Neuronal stem cell (in vitro differentiated cells): ENCODE data around the gene CALML3.

Experiments used
- DNase-seq: peaks from one replicate; pipeline ENCODE4 v3.0.0-alpha.2; 2013; ENCODE audit warnings: low spot score
- H2AFZ ChIP-seq: one replicate; pipeline ENCODE4 v1.6.1; 2013; ENCODE audit warnings: mild to moderate bottlenecking, low read length, inconsistent platforms
- H2AK5ac ChIP-seq: 2 replicates; pipeline ENCODE4 v1.6.1; 2013; ENCODE audit warnings: low read depth, mild to moderate bottlenecking, inconsistent platforms, low read length, moderate library complexity, mixed read lengths
- H2BK120ac ChIP-seq: 2 replicates; pipeline ENCODE4 v1.6.1; 2013; ENCODE audit warnings: low read depth, mild to moderate bottlenecking, inconsistent platforms, low read length, moderate library complexity, mixed read lengths
- H2BK12ac ChIP-seq: one replicate; pipeline ENCODE4 v1.6.1; 2013; ENCODE audit warnings: low read length, inconsistent platforms
- H2BK15ac ChIP-seq: 2 replicates; pipeline ENCODE4 v1.6.1; 2013; ENCODE audit warnings: mild to moderate bottlenecking, low read length, inconsistent platforms, mixed read lengths
- H2BK5ac ChIP-seq: one replicate; pipeline ENCODE4 v1.6.1; 2013; ENCODE audit warnings: inconsistent platforms, mild to moderate bottlenecking, low read length, moderate library complexity
- H3K14ac ChIP-seq: one replicate; pipeline ENCODE4 v1.6.1; 2013; ENCODE audit warnings: low read length, inconsistent platforms
- H3K18ac ChIP-seq: 2 replicates; pipeline ENCODE4 v1.6.1; 2013; ENCODE audit warnings: low read length, inconsistent platforms
- H3K23ac ChIP-seq: 2 replicates; pipeline ENCODE4 v1.6.1; 2013; ENCODE audit warnings: low read depth, mild to moderate bottlenecking, mixed read lengths, low read length, inconsistent platforms; ENCODE audit not compliant: poor library complexity
- H3K27ac ChIP-seq: replicated peaks from 3 replicates; pipeline ENCODE4 v1.5.1; 2013; ENCODE audit warnings: low read length, inconsistent platforms
- H3K27me3 ChIP-seq, 3 experiments: 2 replicates each; pipeline ENCODE4 v1.6.1; 2013; ENCODE audit warnings: low read length in 3 of 3, mild to moderate bottlenecking in 2 of 3, inconsistent platforms in 1 of 3, low read depth in 1 of 3, mixed read lengths in 1 of 3, moderate library complexity in 1 of 3; ENCODE audit not compliant: control insufficient read depth in 3 of 3, insufficient read depth in 3 of 3
- H3K36me3 ChIP-seq, 2 donors: replicated peaks in 1 of 2; 2 replicates each; pipeline ENCODE4 v1.6.1; 2013; ENCODE audit warnings: low read length in 2 of 2; ENCODE audit not compliant: control insufficient read depth in 2 of 2, insufficient read depth in 2 of 2
- H3K4ac ChIP-seq: 2 replicates; pipeline ENCODE4 v1.6.1; 2013; ENCODE audit warnings: inconsistent platforms, mild to moderate bottlenecking, low read length, moderate library complexity
- H3K4me1 ChIP-seq, 2 donors: 1 replicate in 1 of 2; 2 replicates in 1 of 2; pipeline ENCODE4 v1.6.1; 2013; ENCODE audit warnings: low read length in 2 of 2, low read depth in 1 of 2; ENCODE audit not compliant: control insufficient read depth in 2 of 2, insufficient read depth in 1 of 2
- H3K4me2 ChIP-seq: one replicate; pipeline ENCODE4 v1.6.1; 2013; ENCODE audit warnings: mild to moderate bottlenecking, low read length, inconsistent platforms; ENCODE audit not compliant: insufficient read depth, poor library complexity, severe bottlenecking
- H3K4me3 ChIP-seq, 2 donors: 2 replicates each; pipeline ENCODE4 v1.5.1; 2013; ENCODE audit warnings: low read length in 2 of 2, mild to moderate bottlenecking in 2 of 2, inconsistent platforms in 1 of 2, moderate library complexity in 1 of 2
- H3K79me1 ChIP-seq: one replicate; pipeline ENCODE4 v1.6.1; 2013; ENCODE audit warnings: low read depth, mild to moderate bottlenecking, inconsistent platforms, low read length, moderate library complexity
- H3K9ac ChIP-seq: one replicate; pipeline ENCODE4 v1.6.1; 2013; ENCODE audit warnings: mild to moderate bottlenecking, low read depth, low read length, inconsistent platforms; ENCODE audit not compliant: poor library complexity
- H3K9me3 ChIP-seq, 2 donors: replicated peaks in 1 of 2; 2 replicates each; pipeline versions ENCODE3 to v1.6.1; 2013; ENCODE audit warnings: low read length in 2 of 2, mild to moderate bottlenecking in 2 of 2, inconsistent platforms in 1 of 2, low read depth in 1 of 2, mixed read lengths in 1 of 2, moderate library complexity in 1 of 2; ENCODE audit not compliant: control insufficient read depth in 2 of 2, insufficient read depth in 1 of 2
- H4K8ac ChIP-seq: one replicate; pipeline ENCODE4 v1.6.1; 2013; ENCODE audit warnings: low read depth, mild to moderate bottlenecking, inconsistent platforms, low read length, moderate library complexity
- H4K91ac ChIP-seq: one replicate; pipeline ENCODE4 v1.6.1; 2013; ENCODE audit warnings: low read length, low read depth, mild to moderate bottlenecking, inconsistent platforms; ENCODE audit not compliant: poor library complexity
- WGBS, 2 donors: extraction: QIAGEN DNeasy Blood & Tissue Kit; methylation state at CpG; one replicate each; pipeline ENCODE4 v1.1.7; 2013; ENCODE audit warnings: missing lambda C conversion rate in 2 of 2, mixed read lengths in 1 of 2; ENCODE audit not compliant: insufficient read length in 2 of 2, insufficient replicate concordance in 1 of 2; ENCODE audit errors: extremely low coverage in 2 of 2; 5-methylcytosine and 5-hydroxymethylcytosine counted together

CALML3 gene

DNA sequence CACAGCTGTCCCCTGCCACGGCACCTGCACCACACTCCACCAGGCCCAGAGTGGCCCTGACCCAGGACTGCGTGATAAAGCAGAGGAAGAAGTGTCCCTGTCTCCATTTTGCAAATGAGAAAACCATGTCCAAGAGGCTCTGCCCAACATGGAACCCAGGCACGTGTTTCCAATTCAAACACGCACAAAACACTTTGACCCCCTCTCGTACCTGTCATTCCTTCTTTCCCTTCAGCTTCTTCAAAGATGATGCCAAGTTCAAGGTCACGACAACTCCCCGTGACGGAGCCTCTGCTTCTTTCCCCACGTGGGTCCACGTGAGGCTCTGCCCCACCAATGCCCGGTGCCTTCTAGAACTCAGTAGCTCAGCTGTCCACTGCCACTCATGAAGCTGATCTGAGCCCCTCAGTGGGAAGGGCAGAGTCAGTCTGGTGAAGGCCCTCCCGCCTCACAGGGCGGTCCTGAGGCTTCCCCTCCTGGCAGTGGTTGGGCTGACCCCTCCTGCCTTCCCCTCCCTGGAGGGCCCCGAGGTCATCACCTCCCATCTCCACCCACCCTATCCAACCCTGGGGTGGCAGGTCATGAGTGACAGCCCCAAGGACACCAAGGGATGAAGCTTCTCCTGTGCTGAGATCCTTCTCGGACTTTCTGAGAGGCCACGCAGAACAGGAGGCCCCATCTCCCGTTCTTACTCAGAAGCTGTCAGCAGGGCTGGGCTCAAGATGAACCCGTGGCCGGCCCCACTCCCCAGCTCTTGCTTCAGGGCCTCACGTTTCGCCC, 44.4 kb upstream of the CALML3 start:
- no peak overlapping the region for H3K4ac ChIP-seq

DNA sequence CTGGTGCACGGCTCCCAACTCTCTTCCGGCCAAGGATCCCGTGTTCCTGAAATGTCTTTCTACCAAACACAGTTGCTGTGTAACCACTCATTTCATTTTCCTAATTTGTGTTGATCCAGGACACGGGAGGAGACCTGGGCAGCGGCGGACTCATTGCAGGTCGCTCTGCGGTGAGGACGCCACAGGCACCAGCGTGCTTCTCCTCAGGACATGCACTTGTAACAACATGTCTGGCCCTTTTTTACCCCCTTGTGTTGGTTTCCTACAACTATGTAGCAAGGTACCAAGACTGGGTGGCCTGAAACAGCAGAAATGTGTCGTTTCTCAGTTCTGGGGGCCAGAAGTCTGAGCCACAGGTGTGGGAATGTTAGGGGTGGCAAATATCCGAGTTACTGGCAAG, 43.6 kb upstream of the CALML3 start:
- Histone ChIP-seq H3K4ac (no peak overlapping the region), H2AFZ (no peak overlapping the region), H3K36me3 (no peaks in the 10 kb centered on the region), H3K27ac (no peak overlapping the region), H4K91ac (no peak overlapping the region), H3K27me3 (peaks cover 0 to 13% (median 0%) of the 10 kb centered on the region in 3 experiments), H3K4me2 (no peak overlapping the region), H2BK5ac (no peak overlapping the region), H4K8ac (no peak overlapping the region), H3K79me1 (no peaks in the 10 kb centered on the region), H2BK120ac (no peak overlapping the region), H3K23ac (no peak overlapping the region), H2BK12ac (peak overlapping the region; percentile 6), H3K14ac (no peak overlapping the region), H3K4me1 (peaks cover 2 to 9% of the 10 kb centered on the region in 2 donors), H3K4me3 (no peak overlapping the region), H3K9me3 (peaks cover 0 to 2% of the 10 kb centered on the region in 2 donors), H2BK15ac (no peak overlapping the region), H3K18ac (no peak overlapping the region), H3K9ac (no peak overlapping the region), H2AK5ac (no peak overlapping the region)
- no CpG with 5 or more reads among the region's 12 CpGs for WGBS, 2 donors
- DNase-seq, result no peak

More for the DNA sequence above, 44.4 kb upstream of the CALML3 start:
- Histone ChIP-seq H3K9me3 (peaks cover 0 to 2% of the 10 kb centered on the region in 2 donors), H3K36me3 (no peaks in the 10 kb centered on the region), H3K4me3 (no peak overlapping the region), H2BK12ac (no peak overlapping the region), H2AK5ac (peak overlapping the region; percentile 54), H3K27ac (no peak overlapping the region), H2BK5ac (no peak overlapping the region), H3K79me1 (no peaks in the 10 kb centered on the region), H3K23ac (peak overlapping the region; percentile 86), H3K27me3 (peaks cover 0 to 5% (median 0%) of the 10 kb centered on the region in 3 experiments), H4K8ac (peak overlapping the region; percentile 72), H3K18ac (peak overlapping the region; percentile 73), H4K91ac (no peak overlapping the region), H3K4me1 (peaks cover 2 to 8% of the 10 kb centered on the region in 2 donors), H3K14ac (peak overlapping the region; percentile 9), H2BK120ac (no peak overlapping the region), H2AFZ (no peak overlapping the region), H3K9ac (no peak overlapping the region), H3K4me2 (no peak overlapping the region), H2BK15ac (peak overlapping the region; percentile 83)
- WGBS, 2 donors, result no CpG with 5 or more reads among the region's 21 CpGs
- DNase-seq, result no peak

DNA sequence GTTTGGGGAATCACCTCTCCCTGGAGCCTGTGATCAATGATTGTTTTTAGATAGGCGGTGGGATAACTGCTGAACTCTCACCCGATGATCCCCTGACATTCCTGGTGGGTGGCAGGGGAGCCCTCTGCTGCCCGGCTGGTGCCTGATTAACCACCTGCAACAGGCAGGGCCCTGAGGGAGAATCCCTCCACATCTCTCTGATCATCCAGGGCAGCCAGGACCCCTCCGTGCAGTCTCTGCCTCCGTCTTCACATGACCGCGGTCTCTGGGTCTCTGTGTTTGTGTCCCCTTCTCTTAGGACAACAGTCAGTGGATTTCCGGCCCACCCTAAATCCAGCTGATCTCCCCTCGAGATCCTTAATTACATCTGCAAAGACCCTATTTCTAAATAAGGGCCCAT, 42.7 kb upstream of the CALML3 start:
- Histone ChIP-seq H4K91ac (no peak overlapping the region), H3K27ac (no peak overlapping the region), H3K79me1 (no peaks in the 10 kb centered on the region), H3K18ac (peak overlapping the region; percentile 68), H2BK12ac (no peak overlapping the region), H4K8ac (no peak overlapping the region), H3K14ac (no peak overlapping the region), H2AK5ac (peak overlapping the region; percentile 59), H3K4me1 (peaks cover 0 to 14% of the 10 kb centered on the region in 2 donors), H2BK120ac (no peak overlapping the region), H3K9ac (no peak overlapping the region), H3K9me3 (peaks cover 0 to 2% of the 10 kb centered on the region in 2 donors), H3K36me3 (no peaks in the 10 kb centered on the region), H2BK5ac (no peak overlapping the region), H3K23ac (no peak overlapping the region), H3K27me3 (peaks cover 0 to 22% (median 0%) of the 10 kb centered on the region in 3 experiments), H2BK15ac (no peak overlapping the region), H3K4me2 (no peak overlapping the region), H3K4me3 (no peak overlapping the region), H2AFZ (no peak overlapping the region), H3K4ac (no peak overlapping the region)
- no peak for DNase-seq
- no CpG with 5 or more reads among the region's 9 CpGs for WGBS, 2 donors

DNA sequence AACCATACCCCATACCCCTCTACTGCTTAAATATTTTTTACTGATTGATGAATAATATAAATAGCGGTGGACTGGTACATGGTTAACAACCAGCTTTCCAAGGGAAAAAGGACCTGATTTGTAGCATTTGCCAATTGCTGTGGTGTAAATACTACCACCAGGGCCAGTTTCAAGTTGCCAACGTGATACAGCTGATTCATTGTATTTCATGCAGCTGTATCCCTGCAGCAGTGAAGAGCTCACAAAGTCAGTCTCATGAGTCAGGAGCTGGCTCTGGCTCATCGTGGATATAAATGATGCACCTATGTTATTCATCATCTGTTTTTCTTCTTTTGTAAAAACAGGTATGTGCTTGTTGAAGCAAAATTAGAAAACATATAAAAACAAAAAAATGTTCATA, 40.6 kb upstream of the CALML3 start:
- WGBS, 2 donors, result no CpG with 5 or more reads among the region's 3 CpGs
- Histone ChIP-seq H3K9me3 (peaks cover 0 to 2% of the 10 kb centered on the region in 2 donors), H3K9ac (no peak overlapping the region), H3K27ac (no peak overlapping the region), H3K18ac (no peak overlapping the region), H3K23ac (no peak overlapping the region), H2BK15ac (no peak overlapping the region), H2BK5ac (no peak overlapping the region), H3K79me1 (no peaks in the 10 kb centered on the region), H3K36me3 (no peaks in the 10 kb centered on the region), H2BK120ac (no peak overlapping the region), H4K8ac (no peak overlapping the region), H3K14ac (no peak overlapping the region), H2BK12ac (no peak overlapping the region), H2AFZ (no peak overlapping the region), H2AK5ac (no peak overlapping the region), H3K4me1 (peaks cover 0 to 10% of the 10 kb centered on the region in 2 donors), H3K27me3 (peaks cover 0 to 30% (median 0%) of the 10 kb centered on the region in 3 experiments), H3K4me2 (no peak overlapping the region), H4K91ac (no peak overlapping the region), H3K4ac (no peak overlapping the region), H3K4me3 (no peak overlapping the region)
- no peak for DNase-seq
